IMR-90 (cell line): ENCODE data around the gene MS4A2. TPM values are rescaled to one million over a fixed set of nuclear protein-coding genes. Genes with fewer than 3 reads are reported as not detected.

Experiments used
- ATAC-seq: fragments of 200-7000 bp; cut with Tn5 transposase; 2 replicates; pipeline ENCODE4 v1.9.1; 2020; ENCODE audit warnings: low read depth, mild to moderate bottlenecking, moderate library complexity
- BruUV-seq: library from RNA; stranded (reverse); fragments of 400-500 nt; replicated peaks from 2 replicates; lab custom pipeline; 2021; lab: Mats Ljungman, UMichigan
- CTCF ChIA-PET: fragments of 300-600 bp; formaldehyde crosslinking; extraction: SDS; loops from one replicate; lab custom pipeline; 2021; ENCODE audit warnings: antibody characterized with exemption; lab: Yijun Ruan, JAX
- POLR2A ChIA-PET: fragments of 300-600 bp; sonication (Branson Sonifier 250); formaldehyde crosslinking; loops from one replicate; lab custom pipeline; 2022; ENCODE audit warnings: antibody characterized with exemption; ENCODE audit not compliant: unreplicated experiment; lab: Charles Lee
- DNase-seq: peaks from one replicate; pipeline ENCODE4 v3.0.0; 2013
- H2AFZ ChIP-seq: replicated peaks from 2 replicates; pipeline ENCODE3; 2013; ENCODE audit warnings: low read length, mild to moderate bottlenecking; ENCODE audit not compliant: poor library complexity
- H2AK5ac ChIP-seq: 2 replicates; pipeline ENCODE4 v1.6.1; 2013; ENCODE audit warnings: low read depth, low read length, inconsistent platforms
- H2AK9ac ChIP-seq: replicated peaks from 2 replicates; pipeline ENCODE3; 2013; ENCODE audit warnings: mild to moderate bottlenecking, low read depth, low read length, moderate library complexity; ENCODE audit not compliant: poor library complexity
- H2BK120ac ChIP-seq: 2 replicates; pipeline ENCODE4 v1.6.1; 2013; ENCODE audit warnings: low read depth, low read length, inconsistent platforms
- H2BK15ac ChIP-seq: 3 replicates; pipeline ENCODE4 v1.6.1; 2013; ENCODE audit warnings: low read depth, low read length, inconsistent platforms
- H2BK20ac ChIP-seq: 2 replicates; pipeline ENCODE4 v1.6.1; 2013; ENCODE audit warnings: low read depth, mild to moderate bottlenecking, inconsistent platforms, low read length, moderate library complexity
- H2BK5ac ChIP-seq: 2 replicates; pipeline ENCODE4 v1.6.1; 2013; ENCODE audit warnings: mild to moderate bottlenecking, low read depth, low read length, inconsistent platforms; ENCODE audit not compliant: poor library complexity, severe bottlenecking
- H3K14ac ChIP-seq: replicated peaks from 2 replicates; pipeline ENCODE4 v1.6.1; 2013; ENCODE audit warnings: low read depth, low read length, inconsistent platforms
- H3K18ac ChIP-seq: 2 replicates; pipeline ENCODE4 v1.6.1; 2013; ENCODE audit warnings: low read depth, low read length, control low read depth
- H3K23ac ChIP-seq: 2 replicates; pipeline ENCODE4 v1.6.1; 2013; ENCODE audit warnings: low read depth, low read length, inconsistent platforms
- H3K27ac ChIP-seq: 2 replicates; pipeline ENCODE4 v1.5.1; 2013; ENCODE audit warnings: mild to moderate bottlenecking, control low read depth, low read length; ENCODE audit not compliant: insufficient read depth
- H3K27me3 ChIP-seq: 2 replicates; pipeline ENCODE4 v1.6.1; 2013; ENCODE audit warnings: low read length; ENCODE audit not compliant: control insufficient read depth, insufficient read depth
- H3K36me3 ChIP-seq: 2 replicates; pipeline ENCODE4 v1.6.1; 2013; ENCODE audit warnings: low read length, mixed read lengths; ENCODE audit not compliant: control insufficient read depth, insufficient read depth
- H3K4ac ChIP-seq: 2 replicates; pipeline ENCODE4 v1.6.1; 2013; ENCODE audit warnings: low read depth, low read length, inconsistent platforms
- H3K4me1 ChIP-seq: 2 replicates; pipeline ENCODE4 v1.6.1; 2013; ENCODE audit warnings: low read length, mixed read lengths; ENCODE audit not compliant: control insufficient read depth, insufficient read depth
- H3K4me2 ChIP-seq: 2 replicates; pipeline ENCODE4 v1.6.1; 2013; ENCODE audit warnings: low read depth, mild to moderate bottlenecking, control low read depth, low read length, moderate library complexity
- H3K4me3 ChIP-seq: 2 replicates; pipeline ENCODE4 v1.5.1; 2013; ENCODE audit warnings: low read depth, mild to moderate bottlenecking, control low read depth, low read length, moderate library complexity; ENCODE audit not compliant: insufficient read depth
- H3K56ac ChIP-seq: 2 replicates; pipeline ENCODE4 v1.6.1; 2013; ENCODE audit warnings: low read length, inconsistent platforms; ENCODE audit not compliant: insufficient read depth; ENCODE audit errors: extremely low read depth
- H3K79me1 ChIP-seq, 2 experiments: 2 replicates each; pipeline ENCODE4 v1.6.1; 2013; ENCODE audit warnings: low read length in 2 of 2, inconsistent platforms in 1 of 2, low read depth in 1 of 2
- H3K9ac ChIP-seq: 2 replicates; pipeline ENCODE4 v1.6.1; 2013; ENCODE audit warnings: low read depth, low read length, control low read depth
- H3K9me1 ChIP-seq: 2 replicates; pipeline ENCODE4 v1.6.1; 2013; ENCODE audit warnings: low read length, inconsistent platforms; ENCODE audit not compliant: insufficient read depth
- H3K9me3 ChIP-seq: 2 replicates; pipeline ENCODE4 v1.6.1; 2013; ENCODE audit warnings: low read length; ENCODE audit not compliant: control insufficient read depth, insufficient read depth
- H4K20me1 ChIP-seq: 2 replicates; pipeline ENCODE4 v1.6.1; 2013; ENCODE audit warnings: low read length, inconsistent platforms; ENCODE audit not compliant: insufficient read depth
- H4K5ac ChIP-seq: 2 replicates; pipeline ENCODE4 v1.6.1; 2013; ENCODE audit warnings: mild to moderate bottlenecking, low read depth, low read length, control low read depth
- H4K8ac ChIP-seq, 2 experiments: 2 replicates each; pipeline ENCODE4 v1.6.1; 2013; ENCODE audit warnings: low read depth in 2 of 2, low read length in 2 of 2, control low read depth in 1 of 2, inconsistent platforms in 1 of 2
- H4K91ac ChIP-seq: 2 replicates; pipeline ENCODE4 v1.6.1; 2013; ENCODE audit warnings: low read depth, low read length, inconsistent platforms; ENCODE audit not compliant: insufficient read depth
- BHLHE40 ChIP-seq: fragments of 150-350 bp; IDR thresholded peaks from 2 replicates; pipeline ENCODE4 v1.6.1; 2016; ENCODE audit warnings: mild to moderate bottlenecking, low read depth, low read length
- CEBPB ChIP-seq: IDR thresholded peaks from 2 replicates; pipeline ENCODE4 v1.6.1; 2012; ENCODE audit warnings: low read depth, low read length, improper control_type of control experiment
- CHD1 ChIP-seq: IDR thresholded peaks from 2 replicates; pipeline ENCODE4 v1.6.1; 2012; ENCODE audit warnings: low read depth, low read length, improper control_type of control experiment
- FOS ChIP-seq: fragments of 150-350 bp; IDR thresholded peaks from 2 replicates; pipeline ENCODE4 v1.6.1; 2016; ENCODE audit warnings: low read depth, low read length
- MAFK ChIP-seq: IDR thresholded peaks from 2 replicates; pipeline ENCODE4 v1.6.1; 2012; ENCODE audit warnings: low read depth, low read length, improper control_type of control experiment
- MAZ ChIP-seq: IDR thresholded peaks from 2 replicates; pipeline ENCODE4 v1.6.1; 2012; ENCODE audit warnings: low read depth, mild to moderate bottlenecking, low read length, improper control_type of control experiment, moderate library complexity, borderline replicate concordance
- MXI1 ChIP-seq: IDR thresholded peaks from 2 replicates; pipeline ENCODE4 v1.6.1; 2012; ENCODE audit warnings: low read depth, mild to moderate bottlenecking, low read length, moderate library complexity, borderline replicate concordance
- NFE2L2 ChIP-seq: fragments of 150-350 bp; IDR thresholded peaks from 2 replicates; pipeline ENCODE4 v1.6.1; 2016; ENCODE audit warnings: low read depth, mild to moderate bottlenecking, low read length
- POLR2A ChIP-seq: IDR thresholded peaks from 2 replicates; pipeline ENCODE4 v1.6.1; 2012; ENCODE audit warnings: mild to moderate bottlenecking, low read depth, low read length
- RAD21 ChIP-seq: IDR thresholded peaks from 2 replicates; pipeline ENCODE4 v1.6.1; 2012; ENCODE audit warnings: low read length, improper control_type of control experiment
- RCOR1 ChIP-seq: IDR thresholded peaks from 2 replicates; pipeline ENCODE4 v1.6.1; 2012; ENCODE audit warnings: mild to moderate bottlenecking, low read length, improper control_type of control experiment; ENCODE audit not compliant: insufficient replicate concordance
- RFX5 ChIP-seq: IDR thresholded peaks from 2 replicates; pipeline ENCODE4 v1.8.0; 2012; ENCODE audit warnings: low read depth, mild to moderate bottlenecking, low read length, moderate library complexity
- SMC3 ChIP-seq: fragments of 150-350 bp; IDR thresholded peaks from 2 replicates; pipeline ENCODE4 v1.6.1; 2016; ENCODE audit warnings: low read depth, mild to moderate bottlenecking, antibody characterized with exemption, low read length, moderate library complexity
- WGBS, 2 experiments: methylation state at CpG; one replicate each; pipeline versions ENCODE4 v1.1.5 to v1.1.7; 2013; ENCODE audit warnings: missing lambda C conversion rate in 2 of 2; ENCODE audit not compliant: insufficient read length in 1 of 2; ENCODE audit errors: extremely low coverage in 2 of 2; 5-methylcytosine and 5-hydroxymethylcytosine counted together
- dilution Hi-C: fragments of 300-500 bp; cut with HindIII; formaldehyde crosslinking; loops from one replicate; pipeline ENCODE4 v1.14.3; 2018; ENCODE audit warnings: low sequenced_read_pairs; ENCODE audit not compliant: unreplicated experiment
- in situ Hi-C: fragments of 300-500 bp; cut with MboI; formaldehyde crosslinking; loops from 3 replicates; pipeline ENCODE4 v1.14.3; 2019; ENCODE audit warnings: low sequenced_read_pairs, inconsistent platforms, mixed read lengths
- intact Hi-C: fragments of 100-400 bp; cut with micrococcal nuclease; formaldehyde crosslinking; loops from 2 replicates; pipeline ENCODE4 v1.10.0; 2022
- polyA plus RNA-seq, 3 experiments: library from polyadenylated mRNA; depleted of rRNA; stranded (reverse); fragments of >200 nt; gene quantifications; 2 replicates each; pipeline ENCODE4 v1.2.3, GENCODE V29; 2012; ENCODE audit warnings: low replicate concordance in 1 of 3
- total RNA-seq: library from RNA; depleted of rRNA; stranded (reverse); fragments of >200 nt; gene quantifications from 2 replicates; pipeline ENCODE4 v1.2.3, GENCODE V29; 2012
- TF ChIP-seq, protein P1 (sequence below): fragments of 150-350 bp; IDR thresholded peaks from 2 replicates; pipeline ENCODE4 v1.6.1; 2017; ENCODE audit warnings: mild to moderate bottlenecking, antibody characterized with exemption, low read length, low read depth
- TF ChIP-seq, protein P2 (sequence below): conservative IDR thresholded peaks from 2 replicates; pipeline ENCODE4 v1.5.1; 2012; ENCODE audit warnings: mild to moderate bottlenecking, low read depth, low read length, improper control_type of control experiment
- TF ChIP-seq, protein P3 (sequence below): fragments of 150-350 bp; IDR thresholded peaks from 2 replicates; pipeline ENCODE4 v1.6.1; 2016; ENCODE audit warnings: low read depth, mild to moderate bottlenecking, low read length, moderate library complexity, borderline replicate concordance

The MS4A2 gene
- total and polyA plus RNA-seq, 2 of the 4 experiments (the other 2 are of a cell fraction), result not detected

DNA sequence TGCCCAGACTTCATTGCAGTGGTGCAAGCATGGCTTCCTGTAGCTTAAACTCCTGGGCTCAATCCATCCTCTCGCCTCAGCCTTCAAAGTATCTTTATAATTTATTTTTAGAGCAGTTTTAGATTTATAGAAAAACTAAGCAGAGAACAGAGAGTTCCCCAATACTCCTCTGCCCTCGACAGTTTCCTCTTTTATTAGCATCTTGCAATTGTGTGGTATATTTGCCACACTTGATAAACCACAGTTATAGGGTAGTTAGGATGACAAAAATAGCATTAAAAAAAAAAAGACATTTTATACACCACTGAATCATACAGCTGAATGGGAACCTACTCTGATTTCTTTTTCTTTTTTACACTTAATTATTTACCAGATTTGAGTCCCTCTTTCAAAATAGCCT, 31.2 kb downstream of the MS4A2 start:
- POLR2A ChIA-PET, result no interaction called here

More for the DNA sequence above, 31.2 kb downstream of the MS4A2 start:
- no peak overlapping the region for H3K23ac ChIP-seq
- no peak overlapping the region for H3K14ac ChIP-seq
- no peak overlapping the region for H2BK20ac ChIP-seq
- CTCF ChIA-PET, result interaction anchor here (0.6 kb wide), 1 partner anchor 10 kb away, joined by 3 read pairs; no protein-coding TSS in a partner anchor
- H3K79me1 ChIP-seq, result no peaks in the 10 kb centered on the region
- in situ Hi-C loops (no loop called here), intact Hi-C loops (no loop called here), dilution Hi-C loops (no loop called here)
- WGBS, 2 experiments, result no CpG with 5 or more reads among the region's 2 CpGs
- no peak overlapping the region for H3K4me3 ChIP-seq
- peaks cover 5% of the 10 kb centered on the region for H3K9me3 ChIP-seq
- H3K18ac ChIP-seq, result no peak overlapping the region
- no TSS peak for BruUV-seq
- no peak overlapping the region for H3K4ac ChIP-seq
- no peak overlapping the region for H4K91ac ChIP-seq
- H2BK5ac ChIP-seq, result no peak overlapping the region
- H4K8ac ChIP-seq, result no peak overlapping the region
- no peak overlapping the region for H3K27ac ChIP-seq
- no peak overlapping the region for H3K4me2 ChIP-seq
- ATAC-seq, result no peak
- TF ChIP-seq MAFK (no peak), RFX5 (no peak), CEBPB (no peak), RAD21 (no peak), SMC3 (no peak), MXI1 (no peak), RCOR1 (no peak), MAZ (no peak), FOS (no peak), NFE2L2 (no peak), POLR2A (no peak), BHLHE40 (no peak), CHD1 (no peak)
- TF ChIP-seq, protein P1, sequence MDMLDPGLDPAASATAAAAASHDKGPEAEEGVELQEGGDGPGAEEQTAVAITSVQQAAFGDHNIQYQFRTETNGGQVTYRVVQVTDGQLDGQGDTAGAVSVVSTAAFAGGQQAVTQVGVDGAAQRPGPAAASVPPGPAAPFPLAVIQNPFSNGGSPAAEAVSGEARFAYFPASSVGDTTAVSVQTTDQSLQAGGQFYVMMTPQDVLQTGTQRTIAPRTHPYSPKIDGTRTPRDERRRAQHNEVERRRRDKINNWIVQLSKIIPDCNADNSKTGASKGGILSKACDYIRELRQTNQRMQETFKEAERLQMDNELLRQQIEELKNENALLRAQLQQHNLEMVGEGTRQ, result no peak
- TF ChIP-seq, protein P2, sequence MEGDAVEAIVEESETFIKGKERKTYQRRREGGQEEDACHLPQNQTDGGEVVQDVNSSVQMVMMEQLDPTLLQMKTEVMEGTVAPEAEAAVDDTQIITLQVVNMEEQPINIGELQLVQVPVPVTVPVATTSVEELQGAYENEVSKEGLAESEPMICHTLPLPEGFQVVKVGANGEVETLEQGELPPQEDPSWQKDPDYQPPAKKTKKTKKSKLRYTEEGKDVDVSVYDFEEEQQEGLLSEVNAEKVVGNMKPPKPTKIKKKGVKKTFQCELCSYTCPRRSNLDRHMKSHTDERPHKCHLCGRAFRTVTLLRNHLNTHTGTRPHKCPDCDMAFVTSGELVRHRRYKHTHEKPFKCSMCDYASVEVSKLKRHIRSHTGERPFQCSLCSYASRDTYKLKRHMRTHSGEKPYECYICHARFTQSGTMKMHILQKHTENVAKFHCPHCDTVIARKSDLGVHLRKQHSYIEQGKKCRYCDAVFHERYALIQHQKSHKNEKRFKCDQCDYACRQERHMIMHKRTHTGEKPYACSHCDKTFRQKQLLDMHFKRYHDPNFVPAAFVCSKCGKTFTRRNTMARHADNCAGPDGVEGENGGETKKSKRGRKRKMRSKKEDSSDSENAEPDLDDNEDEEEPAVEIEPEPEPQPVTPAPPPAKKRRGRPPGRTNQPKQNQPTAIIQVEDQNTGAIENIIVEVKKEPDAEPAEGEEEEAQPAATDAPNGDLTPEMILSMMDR, result no peak
- TF ChIP-seq, protein P3, sequence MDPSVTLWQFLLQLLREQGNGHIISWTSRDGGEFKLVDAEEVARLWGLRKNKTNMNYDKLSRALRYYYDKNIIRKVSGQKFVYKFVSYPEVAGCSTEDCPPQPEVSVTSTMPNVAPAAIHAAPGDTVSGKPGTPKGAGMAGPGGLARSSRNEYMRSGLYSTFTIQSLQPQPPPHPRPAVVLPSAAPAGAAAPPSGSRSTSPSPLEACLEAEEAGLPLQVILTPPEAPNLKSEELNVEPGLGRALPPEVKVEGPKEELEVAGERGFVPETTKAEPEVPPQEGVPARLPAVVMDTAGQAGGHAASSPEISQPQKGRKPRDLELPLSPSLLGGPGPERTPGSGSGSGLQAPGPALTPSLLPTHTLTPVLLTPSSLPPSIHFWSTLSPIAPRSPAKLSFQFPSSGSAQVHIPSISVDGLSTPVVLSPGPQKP, result no peak
- no peak overlapping the region for H3K9ac ChIP-seq
- no peak for DNase-seq
- H2BK15ac ChIP-seq, result no peak overlapping the region
- no peak overlapping the region for H2AK9ac ChIP-seq
- H3K27me3 ChIP-seq, result no peaks in the 10 kb centered on the region
- H4K5ac ChIP-seq, result no peak overlapping the region
- H3K56ac ChIP-seq, result no peak overlapping the region
- H3K4me1 ChIP-seq, result no peaks in the 10 kb centered on the region
- no peaks in the 10 kb centered on the region for H3K36me3 ChIP-seq
- no peak overlapping the region for H2AFZ ChIP-seq
- no peak overlapping the region for H2BK120ac ChIP-seq
- no peak overlapping the region for H2AK5ac ChIP-seq
- no peaks in the 10 kb centered on the region for H3K9me1 ChIP-seq
- H4K20me1 ChIP-seq, result no peaks in the 10 kb centered on the region
